Esophagus squamous epithelium (tissue), 4 donors: ENCODE results near the gene MTF1.

Experiments used
- POLR2A ChIP-seq, 4 donors: fragments of 450-650 bp; IDR thresholded peaks; one replicate each; pipeline ENCODE4 v1.6.1; 2017; ENCODE audit warnings: antibody characterized with exemption in 4 of 4, mild to moderate bottlenecking in 4 of 4, moderate library complexity in 3 of 4
- TF ChIP-seq, protein P1 (sequence below), 6 experiments: fragments of 450-650 bp in 4 of 6; fragments of 200-600 bp in 2 of 6; sonication (generic) in 2 of 6; IDR thresholded peaks; one replicate each; pipeline ENCODE4 v1.5.1; 2016 to 2019; ENCODE audit warnings: antibody characterized with exemption in 6 of 6, mild to moderate bottlenecking in 4 of 6, moderate library complexity in 4 of 6

GRCh38 chr1:37793773-37794371, 65.5 kb downstream of the MTF1 start, which contains the start of gene MANEAL:
- TF ChIP-seq, protein P1, sequence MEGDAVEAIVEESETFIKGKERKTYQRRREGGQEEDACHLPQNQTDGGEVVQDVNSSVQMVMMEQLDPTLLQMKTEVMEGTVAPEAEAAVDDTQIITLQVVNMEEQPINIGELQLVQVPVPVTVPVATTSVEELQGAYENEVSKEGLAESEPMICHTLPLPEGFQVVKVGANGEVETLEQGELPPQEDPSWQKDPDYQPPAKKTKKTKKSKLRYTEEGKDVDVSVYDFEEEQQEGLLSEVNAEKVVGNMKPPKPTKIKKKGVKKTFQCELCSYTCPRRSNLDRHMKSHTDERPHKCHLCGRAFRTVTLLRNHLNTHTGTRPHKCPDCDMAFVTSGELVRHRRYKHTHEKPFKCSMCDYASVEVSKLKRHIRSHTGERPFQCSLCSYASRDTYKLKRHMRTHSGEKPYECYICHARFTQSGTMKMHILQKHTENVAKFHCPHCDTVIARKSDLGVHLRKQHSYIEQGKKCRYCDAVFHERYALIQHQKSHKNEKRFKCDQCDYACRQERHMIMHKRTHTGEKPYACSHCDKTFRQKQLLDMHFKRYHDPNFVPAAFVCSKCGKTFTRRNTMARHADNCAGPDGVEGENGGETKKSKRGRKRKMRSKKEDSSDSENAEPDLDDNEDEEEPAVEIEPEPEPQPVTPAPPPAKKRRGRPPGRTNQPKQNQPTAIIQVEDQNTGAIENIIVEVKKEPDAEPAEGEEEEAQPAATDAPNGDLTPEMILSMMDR (IDR thresholded peaks at IDR 0.05) = peak in 2 of 6 experiments; percentile 4 to 8
- no peak for TF ChIP-seq POLR2A (IDR thresholded peaks at IDR 0.05)
